GM18519 (cell line): ENCODE measurements around the gene PPP1R8.
"Not testable (repeated sequence)": the region's sequence is repeated elsewhere in the genome, so short reads cannot be mapped to it uniquely, and the experiment has no call there.

ENCODE experiments used
- ATAC-seq: cut with Tn5 transposase; IDR thresholded peaks from one replicate; pipeline ENCODE4 v1.9.1; 2021; ENCODE audit warnings: mild to moderate bottlenecking, moderate library complexity; ENCODE audit not compliant: unreplicated experiment, low FRiP score

The PPP1R8 gene

DNA sequence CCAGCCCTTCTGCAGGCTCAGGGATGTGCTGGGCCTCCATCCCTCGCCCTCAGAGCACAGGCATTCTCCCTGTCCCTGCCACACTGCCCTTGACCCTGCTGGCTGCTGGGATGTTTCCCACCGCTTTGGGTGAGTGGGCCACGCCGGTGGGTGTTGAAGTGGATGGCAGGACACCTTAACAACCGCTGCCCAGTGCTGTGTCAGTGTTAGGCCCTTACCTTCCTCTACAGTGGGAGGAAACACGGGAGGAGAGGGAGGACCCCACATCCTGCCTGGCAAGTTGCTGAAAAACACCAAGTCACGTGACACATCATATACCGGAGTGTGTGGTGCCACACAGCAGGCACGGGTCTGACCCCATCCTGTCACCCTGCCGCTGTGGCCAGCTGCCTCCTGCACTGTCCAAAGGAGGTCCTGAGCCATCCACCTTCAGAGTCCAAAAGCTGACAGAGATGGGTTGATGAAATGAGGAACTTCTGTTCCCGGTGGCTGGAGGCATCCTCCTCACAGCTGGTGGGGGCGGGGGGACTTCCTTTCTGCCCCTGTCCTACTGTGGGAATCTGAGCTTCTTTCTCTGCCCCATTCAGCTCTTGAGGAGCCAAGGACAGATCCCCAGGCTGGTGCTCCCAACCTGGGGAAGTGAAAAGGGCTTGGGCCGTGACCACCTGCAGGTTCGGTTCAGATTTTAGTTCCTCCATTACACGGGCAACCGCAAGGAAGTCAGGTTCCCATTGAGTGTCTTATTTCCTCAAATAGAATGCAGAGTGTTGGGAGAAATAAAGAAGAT, 38.5 kb downstream of the PPP1R8 start:
- no peak for ATAC-seq

DNA sequence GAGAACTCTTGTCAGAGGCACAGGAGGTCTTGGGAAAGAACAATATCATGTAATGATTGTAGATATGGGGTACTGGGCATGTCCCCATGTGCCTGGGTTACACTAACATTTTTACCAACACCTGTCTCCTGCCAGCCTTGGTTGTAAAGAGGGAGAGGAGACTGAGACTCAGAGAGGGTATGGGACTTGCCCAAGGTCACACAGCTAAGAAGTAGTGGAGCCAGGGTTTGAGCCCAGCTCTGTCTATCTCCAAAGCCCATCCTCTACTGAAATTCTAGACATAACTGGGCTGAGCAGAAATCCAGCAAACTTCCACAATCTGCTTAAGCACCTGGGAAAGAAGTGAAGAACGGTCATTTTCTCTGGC, 39.1 kb downstream of the PPP1R8 start:
- ATAC-seq = no peak

DNA sequence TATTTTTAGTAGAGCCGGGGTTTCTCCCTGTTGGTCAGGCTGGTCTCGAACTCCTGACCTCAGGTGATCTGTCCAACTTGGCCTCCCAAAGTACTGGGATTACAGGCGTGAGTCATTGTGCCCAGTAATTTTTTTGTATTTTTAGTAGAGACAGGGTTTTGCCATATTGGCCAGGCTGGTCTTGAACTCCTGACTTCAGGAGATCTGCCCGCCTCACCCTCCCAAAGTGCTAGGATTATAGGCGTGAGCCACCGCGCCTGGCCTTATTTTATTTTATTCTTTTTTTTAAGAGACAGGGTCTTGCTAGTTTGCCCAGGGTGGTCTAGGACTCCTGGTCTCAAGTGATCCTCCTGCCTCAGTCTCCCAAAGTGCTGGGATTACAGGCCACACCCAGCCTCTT, 40.5 kb downstream of the PPP1R8 start:
- ATAC-seq = not testable (repeated sequence)

DNA sequence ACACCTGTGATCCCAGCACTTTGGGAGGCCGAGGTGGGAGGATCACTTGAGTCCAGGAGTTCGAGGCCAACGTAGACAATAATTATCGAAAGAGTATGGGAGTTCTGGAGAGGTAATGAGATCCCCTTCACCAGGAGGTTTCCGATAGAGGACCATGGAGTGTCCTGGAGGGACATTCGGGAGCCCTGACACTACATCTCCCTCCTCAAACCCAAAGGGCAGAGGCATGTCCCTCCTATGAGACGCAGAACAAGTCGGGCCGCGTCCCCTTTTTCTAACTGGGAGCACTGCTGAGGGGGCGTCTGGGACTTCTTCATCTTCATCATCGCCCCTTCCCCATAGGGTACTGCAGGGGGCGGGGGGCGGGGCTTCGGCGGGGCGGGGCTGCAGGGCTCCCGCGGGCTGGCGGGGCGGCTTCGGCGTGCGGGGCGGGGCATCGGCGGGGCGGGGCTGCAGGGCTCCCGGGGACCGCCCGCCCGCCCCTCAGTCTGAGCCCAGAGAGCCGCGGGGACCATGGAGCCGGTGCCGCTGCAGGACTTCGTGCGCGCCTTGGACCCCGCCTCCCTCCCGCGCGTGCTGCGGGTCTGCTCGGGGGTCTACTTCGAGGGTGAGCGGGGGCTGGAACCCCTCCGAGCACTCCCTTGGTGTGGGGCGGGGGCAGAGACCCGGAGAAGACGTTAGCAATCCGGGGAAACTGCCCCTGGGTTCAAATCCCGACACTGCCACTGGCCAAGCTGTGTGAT, 41.6 kb downstream of the PPP1R8 start, which contains the start of gene THEMIS2:
Gene THEMIS2, plus strand, starts transcription at position 486 of the 743 bp plus-strand sequence. Its CDS starts 28 bp downstream, at position 514.
- no peak for ATAC-seq

DNA sequence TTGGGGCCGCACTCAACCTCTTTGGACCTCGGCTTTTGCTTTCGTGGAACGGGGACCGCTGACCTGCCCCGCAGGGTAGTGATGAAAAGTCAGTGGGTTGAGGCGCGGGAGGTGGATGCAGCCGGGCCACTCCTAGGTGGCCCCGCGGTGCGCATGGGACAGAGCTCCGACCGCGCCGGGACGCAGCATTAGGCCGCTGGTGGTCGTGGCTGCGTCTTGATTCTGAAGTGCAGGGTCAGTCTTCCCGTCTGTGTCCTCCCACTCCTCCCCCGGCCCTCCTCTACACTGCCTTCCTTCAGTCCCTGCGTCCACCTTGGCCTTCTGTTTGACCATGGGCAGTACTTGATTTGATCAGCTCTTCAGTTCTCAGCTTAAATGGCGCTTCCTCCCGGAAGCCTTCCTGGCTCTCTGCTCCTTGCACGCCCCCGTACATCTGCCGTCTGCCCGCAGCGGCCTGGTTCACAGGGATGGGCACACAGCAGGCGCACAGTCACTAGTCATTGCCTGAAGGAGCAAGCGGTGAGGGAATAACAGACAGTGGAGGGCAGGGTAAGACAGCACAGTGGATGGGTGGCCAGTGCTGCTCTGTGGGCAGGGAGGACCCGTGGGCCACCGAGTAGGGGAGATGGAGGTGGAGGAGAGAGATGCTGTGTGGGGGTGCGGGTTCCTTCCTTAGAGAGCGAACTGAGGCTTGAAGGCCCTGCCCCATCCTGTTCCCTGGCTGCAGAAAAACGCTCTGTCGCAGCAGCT, 42.4 kb downstream of the PPP1R8 start:
- ATAC-seq = no peak

DNA sequence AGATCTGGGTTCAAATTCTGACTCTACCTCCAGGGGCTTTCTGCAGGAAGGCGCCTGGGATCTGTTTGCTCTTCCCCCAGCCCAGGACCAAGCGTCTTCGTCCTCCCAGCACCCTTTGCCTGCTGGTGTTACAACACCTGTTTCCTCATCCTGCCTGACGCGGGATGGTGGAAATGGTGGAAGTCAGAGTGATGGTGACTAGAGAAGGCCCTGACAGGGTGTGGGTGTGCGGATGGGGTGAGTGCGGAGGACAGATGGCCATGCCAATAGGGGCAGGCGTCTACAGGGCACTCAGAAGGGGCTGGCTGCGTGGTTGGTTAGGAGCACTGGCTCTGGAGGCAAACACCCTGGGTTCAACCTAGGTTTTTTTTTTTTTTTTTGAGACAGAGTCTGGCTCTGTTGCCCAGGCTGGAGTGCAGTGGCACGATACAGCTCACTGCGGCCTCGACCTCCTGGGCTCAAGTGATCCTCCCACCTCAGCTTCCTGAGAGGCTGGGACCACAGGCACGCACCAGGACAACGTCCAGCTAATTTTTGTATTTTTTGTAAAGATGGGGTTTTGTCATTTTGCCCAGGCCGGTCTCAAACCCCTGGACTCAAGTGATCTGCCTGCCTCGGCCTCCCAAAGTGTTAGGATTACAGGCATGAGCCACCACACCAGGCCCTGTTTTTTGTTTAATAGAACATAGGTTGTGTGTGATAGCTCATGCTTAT, 43.2 kb downstream of the PPP1R8 start:
- no peak for ATAC-seq

DNA sequence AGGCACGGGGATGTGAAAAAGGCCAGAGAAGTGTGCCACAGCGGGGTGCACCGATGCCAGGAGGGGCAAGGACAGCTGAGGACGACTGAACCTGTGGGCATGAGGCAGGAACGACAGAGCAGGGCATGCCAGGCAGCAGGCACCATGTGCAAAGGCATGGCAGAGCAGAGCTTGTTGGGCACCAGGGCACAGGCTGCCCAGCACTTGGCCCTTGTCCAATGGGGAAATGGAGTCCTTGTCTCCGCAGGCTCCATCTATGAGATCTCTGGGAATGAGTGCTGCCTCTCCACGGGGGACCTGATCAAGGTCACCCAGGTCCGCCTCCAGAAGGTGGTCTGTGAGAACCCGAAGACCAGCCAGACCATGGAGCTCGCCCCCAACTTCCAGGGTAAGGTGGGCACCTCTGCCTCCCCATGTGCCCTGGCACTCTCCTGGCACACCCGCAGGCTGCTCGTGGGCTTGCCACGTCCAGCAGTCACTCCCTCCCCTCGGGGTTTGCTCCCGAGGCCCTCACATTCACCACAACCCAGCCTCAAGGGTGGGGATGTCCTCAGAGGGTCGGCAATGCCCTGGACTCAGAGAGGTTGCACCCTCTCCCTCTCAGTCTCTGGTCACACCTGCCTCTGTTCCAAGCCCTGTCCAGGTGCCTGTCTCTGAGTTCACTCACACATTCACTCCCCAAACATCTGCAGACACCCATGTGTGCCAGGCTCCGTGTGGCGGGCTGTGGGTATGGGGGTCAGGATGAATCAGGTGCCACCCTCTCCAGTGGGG, 45.9 kb downstream of the PPP1R8 start:
- no peak for ATAC-seq

DNA sequence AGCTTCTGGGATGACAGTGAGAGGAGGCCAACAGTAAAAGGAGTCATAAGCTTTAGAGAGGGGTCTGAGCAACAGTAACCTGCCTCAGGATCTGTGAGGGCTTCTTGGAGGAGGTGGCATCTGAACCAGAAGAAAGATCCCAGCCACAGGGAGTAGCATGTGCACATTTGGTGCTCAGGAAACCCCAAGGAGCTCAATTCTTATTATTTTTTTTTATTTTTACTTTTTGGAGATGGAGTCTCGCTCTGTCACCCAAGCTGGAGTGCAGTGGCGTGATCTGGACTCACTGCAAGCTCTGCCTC, 46.5 kb downstream of the PPP1R8 start:
- ATAC-seq = no peak

DNA sequence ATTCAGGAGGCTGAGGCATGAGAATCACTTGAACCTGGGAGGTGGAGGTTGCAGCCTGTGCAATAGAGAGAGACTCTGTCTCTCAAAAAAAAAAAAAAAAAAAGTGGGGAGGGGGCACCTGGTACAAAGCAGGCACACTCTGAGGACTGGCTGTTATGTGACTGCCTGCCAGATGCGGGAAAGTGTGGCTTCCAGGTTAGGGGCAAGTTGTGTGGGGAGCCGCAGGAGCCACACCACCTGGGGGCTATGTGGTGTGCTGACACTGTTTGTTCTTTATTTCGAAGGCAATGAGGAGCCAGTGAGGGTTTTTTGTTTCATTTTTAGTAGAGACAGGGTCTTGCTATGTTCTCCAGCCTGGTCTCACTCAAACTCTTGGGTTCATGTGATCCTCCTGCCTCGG, 47.5 kb downstream of the PPP1R8 start:
- ATAC-seq = no peak

DNA sequence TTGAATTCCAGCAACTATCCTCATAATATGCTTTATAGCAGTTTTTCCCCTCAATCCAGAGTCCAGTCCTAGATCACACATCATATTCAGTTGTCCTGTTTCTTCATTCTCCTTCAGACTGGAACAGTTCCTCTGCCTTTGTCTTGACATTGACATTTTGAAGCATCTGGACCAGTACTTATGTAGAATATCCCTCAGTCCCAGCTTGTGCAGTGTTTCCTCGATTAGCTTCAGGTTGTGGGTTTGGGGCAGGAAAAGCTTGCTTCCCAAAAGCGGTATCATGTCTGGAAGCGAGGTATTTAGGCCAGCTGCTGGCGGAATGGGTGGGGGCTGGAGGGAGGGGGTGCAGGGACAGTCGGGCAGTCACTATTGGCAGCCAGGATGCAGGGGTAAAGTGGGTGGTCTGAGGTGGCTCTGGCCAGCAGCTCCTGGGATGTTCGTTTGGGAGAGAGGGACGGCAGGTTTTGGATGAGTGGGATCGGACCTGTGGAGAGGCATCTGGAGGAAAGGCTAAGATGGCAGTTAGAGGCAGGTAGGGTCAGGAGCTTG, 48.3 kb downstream of the PPP1R8 start:
- ATAC-seq = no peak

DNA sequence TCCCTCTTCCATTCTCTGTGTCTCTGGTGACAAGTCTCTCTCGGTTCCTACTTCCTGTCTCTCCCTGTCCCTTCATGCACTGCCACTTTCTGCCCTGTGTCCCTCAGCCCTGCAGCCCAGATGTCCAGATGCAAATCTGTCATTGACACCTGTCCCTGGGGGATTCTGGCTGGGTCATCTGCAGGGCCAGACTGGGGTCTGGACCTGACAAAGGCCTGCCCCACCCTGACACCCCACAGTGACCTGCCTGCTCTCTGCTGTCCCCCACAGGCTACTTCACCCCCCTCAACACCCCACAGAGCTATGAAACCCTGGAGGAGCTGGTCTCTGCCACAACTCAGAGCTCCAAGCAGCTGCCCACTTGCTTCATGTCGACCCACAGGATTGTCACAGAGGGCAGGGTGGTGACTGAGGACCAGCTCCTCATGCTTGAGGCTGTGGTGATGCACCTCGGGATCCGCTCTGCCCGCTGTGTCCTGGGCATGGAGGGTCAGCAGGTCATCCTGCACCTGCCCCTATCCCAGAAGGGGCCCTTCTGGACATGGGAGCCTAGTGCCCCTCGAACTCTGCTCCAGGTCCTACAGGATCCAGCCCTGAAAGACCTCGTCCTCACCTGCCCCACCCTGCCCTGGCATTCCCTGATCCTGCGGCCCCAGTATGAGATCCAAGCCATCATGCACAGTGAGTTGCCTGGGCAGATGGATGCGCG, 48.9 kb downstream of the PPP1R8 start:
- no peak for ATAC-seq

DNA sequence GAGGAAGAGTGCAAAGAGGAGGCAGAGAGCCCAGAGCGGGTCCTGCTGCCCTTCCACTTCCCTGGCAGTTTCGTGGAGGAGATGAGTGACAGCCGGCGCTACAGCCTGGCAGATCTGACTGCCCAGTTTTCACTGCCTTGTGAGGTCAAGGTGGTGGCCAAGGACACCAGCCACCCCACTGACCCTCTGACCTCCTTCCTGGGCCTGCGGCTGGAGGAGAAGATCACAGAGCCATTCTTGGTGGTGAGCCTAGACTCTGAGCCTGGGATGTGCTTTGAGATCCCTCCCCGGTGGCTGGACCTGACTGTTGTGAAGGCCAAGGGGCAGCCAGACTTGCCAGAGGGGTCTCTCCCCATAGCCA, 51.9 kb downstream of the PPP1R8 start:
- no peak for ATAC-seq

DNA sequence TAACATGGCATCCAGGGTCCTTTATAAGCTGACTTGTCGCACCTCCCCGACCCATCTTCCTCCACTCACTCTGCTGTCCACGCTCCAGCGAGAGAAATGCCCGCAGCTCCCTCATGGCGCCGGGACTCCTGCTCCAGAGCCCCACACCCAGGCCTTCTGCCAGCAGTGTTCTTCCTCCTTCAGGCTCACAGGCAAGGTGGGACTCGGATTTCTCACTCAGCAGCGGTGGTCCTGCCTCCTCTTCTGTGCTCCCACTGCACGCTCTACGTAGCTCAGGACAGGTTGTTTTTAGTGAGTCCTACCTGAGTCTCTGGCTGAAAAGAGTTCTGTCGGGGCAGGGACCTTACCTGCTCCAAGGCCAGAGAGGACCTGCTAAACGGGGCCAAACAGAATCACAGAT, 53.0 kb downstream of the PPP1R8 start:
- no peak for ATAC-seq

DNA sequence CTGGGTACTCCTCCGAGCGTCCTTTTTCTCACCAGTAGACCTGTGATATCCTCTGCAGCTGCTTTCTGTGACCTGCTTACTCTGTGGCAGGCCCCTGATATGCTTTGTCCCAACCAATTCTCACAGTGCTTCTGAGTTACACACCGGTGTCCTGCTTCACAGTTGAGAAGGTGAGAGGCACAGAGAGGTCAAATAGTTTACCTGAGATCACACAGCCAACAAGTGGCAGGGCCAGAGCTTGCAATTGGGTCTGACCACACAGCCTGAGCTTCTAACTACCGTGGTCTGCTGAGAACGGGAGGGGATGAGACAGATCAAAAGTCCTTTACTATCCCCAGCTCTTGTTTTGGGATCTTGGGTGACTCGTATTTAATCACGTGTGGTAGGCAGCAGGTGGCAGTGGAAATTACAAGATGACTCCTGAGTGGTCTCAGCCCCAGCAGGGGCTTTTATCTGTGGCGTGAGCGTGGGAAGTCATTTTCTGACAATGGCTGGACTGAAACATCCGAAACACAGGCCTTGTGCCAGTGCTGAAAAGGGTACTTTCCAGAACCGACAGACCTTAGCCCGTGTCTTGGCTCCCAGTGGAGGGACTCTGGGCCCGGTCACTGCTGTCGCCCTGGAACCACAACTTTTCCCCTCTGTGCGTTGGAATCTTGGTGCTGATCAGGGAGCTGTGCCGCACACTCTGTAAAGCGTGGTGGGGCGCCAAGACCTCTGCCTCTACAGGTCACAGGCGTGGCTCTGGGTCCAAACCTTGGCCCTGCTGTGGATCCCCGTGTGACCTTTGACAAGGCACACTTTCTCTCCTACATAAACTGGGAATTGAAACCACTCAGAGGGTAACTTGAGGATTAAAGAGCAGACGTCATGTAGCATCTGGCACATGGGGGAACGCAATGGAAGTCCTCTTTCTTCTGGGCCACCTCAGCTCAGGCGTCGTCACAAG, 53.7 kb downstream of the PPP1R8 start:
- no peak for ATAC-seq

DNA sequence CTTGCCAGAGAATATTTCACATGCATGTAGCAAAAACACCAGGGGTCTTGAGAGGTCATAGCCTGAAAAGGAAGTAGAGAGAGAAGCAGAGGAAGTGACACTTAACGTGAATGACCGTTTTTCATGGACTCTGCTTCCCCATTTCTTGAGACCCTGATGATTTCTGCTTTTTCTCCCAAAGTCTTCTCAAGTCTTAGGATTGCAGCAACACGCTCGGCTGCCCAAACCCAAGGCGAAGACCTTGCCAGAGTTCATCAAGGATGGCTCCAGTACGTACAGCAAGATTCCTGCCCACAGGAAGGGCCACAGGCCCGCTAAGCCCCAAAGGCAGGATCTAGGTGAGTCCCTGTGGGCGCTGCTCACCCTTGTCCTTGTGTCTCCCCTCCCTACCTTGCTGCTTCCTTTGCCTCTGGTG, 54.5 kb downstream of the PPP1R8 start:
- ATAC-seq = no peak

DNA sequence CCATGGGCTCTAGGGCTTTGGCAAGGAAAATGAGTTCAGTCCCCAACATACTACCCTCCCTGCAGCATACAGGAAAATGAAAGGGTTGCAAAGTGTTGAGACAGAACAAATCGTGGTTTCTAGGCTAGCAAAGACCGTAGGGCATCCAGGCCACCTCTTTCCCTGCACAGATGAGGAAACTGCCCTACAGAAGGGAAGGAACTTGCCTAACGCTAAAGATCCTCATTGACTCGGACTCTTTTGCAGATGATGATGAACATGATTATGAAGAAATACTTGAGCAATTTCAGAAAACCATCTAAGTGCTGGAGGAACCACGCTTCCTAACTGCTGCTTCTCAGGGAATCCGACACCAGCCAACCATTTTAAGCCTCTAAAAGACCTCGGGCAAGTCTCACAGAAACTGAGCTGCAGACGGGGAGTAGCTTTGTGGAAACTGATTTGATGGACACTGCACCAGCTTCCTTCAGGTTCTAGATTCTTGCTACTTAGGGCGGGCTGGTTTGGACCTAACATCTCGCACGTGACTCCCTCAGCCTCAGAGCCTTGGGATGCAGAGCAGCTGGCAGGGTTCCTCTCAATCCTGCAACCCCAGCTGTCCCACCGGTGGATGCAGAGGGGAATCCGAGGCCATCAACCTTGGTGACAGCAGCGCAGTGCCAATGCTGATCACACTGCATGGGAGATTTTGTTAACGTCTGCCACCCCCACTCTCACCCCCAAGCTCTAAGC, 55.2 kb downstream of the PPP1R8 start:
- no peak for ATAC-seq

DNA sequence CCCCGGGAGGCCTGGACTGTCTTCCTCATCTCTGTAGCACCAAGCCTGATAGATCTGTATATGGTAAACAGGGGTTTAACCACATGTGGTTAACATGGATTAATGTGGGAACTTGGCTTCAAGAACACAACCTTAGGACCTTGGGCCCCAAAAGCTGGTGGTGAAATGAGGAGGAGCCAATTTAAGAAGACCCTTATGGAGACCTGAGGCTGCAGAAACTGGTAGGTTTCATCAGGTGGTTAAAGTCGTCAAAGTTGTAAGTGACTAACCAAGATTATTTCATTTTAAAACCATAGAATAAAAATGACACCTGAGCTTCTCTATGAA, 55.7 kb downstream of the PPP1R8 start:
- ATAC-seq = no peak

DNA sequence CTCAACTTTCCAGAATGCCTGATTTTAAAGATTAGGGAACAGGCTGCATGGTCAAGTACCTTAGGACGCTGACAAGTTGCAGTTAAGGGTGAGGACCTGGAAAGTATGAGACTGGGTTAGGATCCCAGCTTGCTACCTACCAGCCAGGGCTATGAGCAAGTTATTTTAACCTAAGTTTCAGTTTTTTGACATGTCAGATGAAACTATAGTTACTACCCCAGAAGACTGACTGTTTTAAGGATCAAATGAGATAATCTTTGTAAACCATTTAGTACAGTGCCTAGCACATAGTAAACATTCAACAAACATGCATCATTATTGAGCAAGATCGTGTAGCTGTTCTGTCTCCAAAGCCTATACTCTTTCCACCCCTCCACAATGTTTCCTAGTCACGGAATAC, 56.2 kb downstream of the PPP1R8 start:
- ATAC-seq = no peak
